ENCODE measurements around the gene ADNP. TPM values are rescaled to one million over a fixed set of nuclear protein-coding genes. Genes with fewer than 3 reads are reported as not detected.

The ADNP gene
- total RNA-seq, 1 experiment from 2014 or later = 27.5 TPM

GRCh38 chr20:50844430-50845100 is 86.7 kb downstream of the ADNP start:
- CTCF ChIA-PET = no interaction called here
- peak; percentile 92 for ATAC-seq

DNA sequence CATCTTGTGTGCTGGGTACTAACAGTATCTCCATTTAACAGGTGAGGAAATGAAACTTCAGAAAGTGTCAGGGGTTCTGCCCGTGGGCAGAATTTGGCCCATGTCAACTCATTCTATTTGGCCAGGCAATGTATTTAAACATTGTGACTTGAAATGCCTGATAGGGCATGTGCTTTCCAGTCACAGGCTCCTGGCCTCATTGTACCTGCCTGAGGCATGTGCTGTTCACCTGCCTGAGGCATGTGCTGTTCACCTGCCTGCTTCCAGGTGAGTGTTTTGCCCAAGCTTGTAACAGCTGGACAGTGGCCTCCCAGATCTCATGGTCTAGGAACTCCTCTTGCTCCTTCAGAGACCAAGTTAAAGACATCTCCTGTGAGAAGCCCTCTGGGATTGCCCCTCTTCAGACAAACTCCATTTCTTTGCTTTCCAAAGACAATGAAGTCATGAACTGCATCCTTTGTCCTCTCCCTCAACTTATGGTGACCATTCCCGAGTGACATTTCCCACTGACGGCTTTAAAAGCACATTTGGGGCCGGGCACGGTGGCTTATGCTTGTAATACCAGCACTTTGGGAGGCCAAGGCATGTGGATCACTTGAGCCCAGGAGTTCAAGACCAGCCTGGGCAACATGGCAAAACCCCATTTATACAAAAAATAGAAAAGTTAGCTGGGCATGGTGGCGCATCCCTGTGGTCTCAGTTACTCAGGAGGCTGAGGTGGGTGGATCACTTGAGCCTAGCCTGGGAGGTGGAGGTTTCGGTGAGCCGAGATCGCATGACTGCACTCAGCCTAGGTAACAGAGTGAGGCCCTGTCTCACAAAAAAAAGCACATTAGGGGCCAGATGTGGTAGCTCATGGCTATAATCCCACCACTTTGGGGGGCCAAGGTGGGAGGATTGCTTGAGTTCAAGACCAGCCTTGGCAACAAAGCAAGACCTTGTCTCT is 87.6 kb downstream of the ADNP start:
- Histone ChIP-seq H4K20me1 (ENCODE audit: low read length) (no peaks in the 10 kb centered on the region), H3K4me3 (ENCODE audit: low read length) (no peak overlapping the region), H3K27ac (ENCODE audit: low read length) (no peak overlapping the region), H2AFZ (ENCODE audit: low read length) (no peak overlapping the region), H3K27me3 (ENCODE audit: low read length) (no peaks in the 10 kb centered on the region), H3K4me1 (ENCODE audit: insufficient read depth, low read length) (peaks cover 9% of the 10 kb centered on the region), H3K4me2 (ENCODE audit: low read length) (no peak overlapping the region), H3K36me3 (ENCODE audit: low read depth, low read length) (no peaks in the 10 kb centered on the region), H3K79me2 (ENCODE audit: low read length) (no peaks in the 10 kb centered on the region), H3K9ac (ENCODE audit: low read length) (no peak overlapping the region), H3K9me2 (replicated peaks; ENCODE audit: low read length) (no peaks in the 10 kb centered on the region), H3F3A (ENCODE audit: low read length, unreplicated experiment) (no peaks in the 10 kb centered on the region), H3K9me3 (ENCODE audit: low read length) (no peaks in the 10 kb centered on the region)
- ATAC-seq (no peak), DNase-seq (no peak)
- intact Hi-C loops (cut with micrococcal nuclease) = no loop called here
- ChIA-PET CTCF (no interaction called here), POLR2A (ENCODE audit: unreplicated experiment) (no interaction called here)
- TF ChIP-seq EZH2phosphoT487 (IDR thresholded peaks at IDR 0.05; ENCODE audit: borderline replicate concordance, low read length) = no peak
- no TSS peak for BruUV-seq (replicated peaks)

More at GRCh38 chr20:50844430-50845100, 86.7 kb downstream of the ADNP start:
- H3K4me2 ChIP-seq (ENCODE audit: low read length) = no peak overlapping the region; the same call in 1 of the 2 replicates
- TF ChIP-seq, protein P1, sequence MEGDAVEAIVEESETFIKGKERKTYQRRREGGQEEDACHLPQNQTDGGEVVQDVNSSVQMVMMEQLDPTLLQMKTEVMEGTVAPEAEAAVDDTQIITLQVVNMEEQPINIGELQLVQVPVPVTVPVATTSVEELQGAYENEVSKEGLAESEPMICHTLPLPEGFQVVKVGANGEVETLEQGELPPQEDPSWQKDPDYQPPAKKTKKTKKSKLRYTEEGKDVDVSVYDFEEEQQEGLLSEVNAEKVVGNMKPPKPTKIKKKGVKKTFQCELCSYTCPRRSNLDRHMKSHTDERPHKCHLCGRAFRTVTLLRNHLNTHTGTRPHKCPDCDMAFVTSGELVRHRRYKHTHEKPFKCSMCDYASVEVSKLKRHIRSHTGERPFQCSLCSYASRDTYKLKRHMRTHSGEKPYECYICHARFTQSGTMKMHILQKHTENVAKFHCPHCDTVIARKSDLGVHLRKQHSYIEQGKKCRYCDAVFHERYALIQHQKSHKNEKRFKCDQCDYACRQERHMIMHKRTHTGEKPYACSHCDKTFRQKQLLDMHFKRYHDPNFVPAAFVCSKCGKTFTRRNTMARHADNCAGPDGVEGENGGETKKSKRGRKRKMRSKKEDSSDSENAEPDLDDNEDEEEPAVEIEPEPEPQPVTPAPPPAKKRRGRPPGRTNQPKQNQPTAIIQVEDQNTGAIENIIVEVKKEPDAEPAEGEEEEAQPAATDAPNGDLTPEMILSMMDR (conservative IDR thresholded peaks at IDR 0.05; ENCODE audit: low read depth, low read length) = no peak
- TF ChIP-seq EZH2 (IDR thresholded peaks at IDR 0.05; ENCODE audit: low read length, unreplicated experiment) (no peak), EZH2phosphoT487 (IDR thresholded peaks at IDR 0.05; ENCODE audit: borderline replicate concordance, low read length) (no peak)
- POLR2A ChIA-PET (ENCODE audit: unreplicated experiment) = no interaction called here
- no peaks in the 10 kb centered on the region for H3F3A ChIP-seq (ENCODE audit: low read length, unreplicated experiment)
- no peak overlapping the region for H2AFZ ChIP-seq (ENCODE audit: low read length)
- intact Hi-C loops (cut with micrococcal nuclease) = no loop called here
- H3K36me3 ChIP-seq (ENCODE audit: low read depth, low read length) = no peaks in the 10 kb centered on the region
- peak; percentile 74 for DNase-seq
- no peak overlapping the region for H3K27ac ChIP-seq (ENCODE audit: low read length)
- no TSS peak for BruUV-seq (replicated peaks)
- H3K27me3 ChIP-seq (ENCODE audit: low read length) = no peaks in the 10 kb centered on the region
- no peaks in the 10 kb centered on the region for H3K9me2 ChIP-seq (replicated peaks; ENCODE audit: low read length)
- H3K9me3 ChIP-seq (ENCODE audit: low read length) = no peaks in the 10 kb centered on the region
- H4K20me1 ChIP-seq (ENCODE audit: low read length) = no peaks in the 10 kb centered on the region
- no peaks in the 10 kb centered on the region for H3K79me2 ChIP-seq (ENCODE audit: low read length)
- H3K9ac ChIP-seq (ENCODE audit: low read length) = no peak overlapping the region
- H3K4me1 ChIP-seq (ENCODE audit: insufficient read depth, low read length) = peaks cover 9% of the 10 kb centered on the region
- no peak overlapping the region for H3K4me3 ChIP-seq (ENCODE audit: low read length)

DNA sequence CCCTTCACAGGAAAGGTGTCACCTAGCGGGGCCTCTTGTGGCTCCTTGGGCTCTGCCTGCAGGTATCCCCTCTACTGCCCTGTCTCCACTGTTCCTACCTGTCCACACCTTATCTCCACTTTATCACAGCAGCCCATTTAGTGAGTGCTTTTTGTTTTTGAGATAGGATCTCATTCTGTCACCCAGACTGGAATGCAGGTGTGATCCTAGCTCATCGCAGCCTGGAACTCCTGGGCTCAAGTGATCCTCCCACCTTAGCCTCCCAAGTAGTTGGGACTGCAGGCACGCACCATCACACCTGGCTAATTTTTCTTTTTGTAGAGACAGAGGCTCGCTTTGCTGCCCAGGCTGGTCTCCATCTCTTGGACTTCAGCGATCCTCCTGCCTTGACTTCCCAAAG is 88.4 kb downstream of the ADNP start:
- TF ChIP-seq EZH2phosphoT487 (IDR thresholded peaks at IDR 0.05; ENCODE audit: borderline replicate concordance, low read length) = no peak
- ATAC-seq (no peak), DNase-seq (no peak)
- ChIA-PET POLR2A (ENCODE audit: unreplicated experiment) (no interaction called here), CTCF (no interaction called here)
- Histone ChIP-seq H4K20me1 (ENCODE audit: low read length) (no peaks in the 10 kb centered on the region), H3K4me1 (ENCODE audit: insufficient read depth, low read length) (peaks cover 9% of the 10 kb centered on the region), H3K36me3 (ENCODE audit: low read depth, low read length) (no peaks in the 10 kb centered on the region), H3K9ac (ENCODE audit: low read length) (no peak overlapping the region), H3K4me3 (ENCODE audit: low read length) (no peak overlapping the region), H3F3A (ENCODE audit: low read length, unreplicated experiment) (no peaks in the 10 kb centered on the region), H3K9me2 (replicated peaks; ENCODE audit: low read length) (no peaks in the 10 kb centered on the region), H2AFZ (ENCODE audit: low read length) (no peak overlapping the region), H3K9me3 (ENCODE audit: low read length) (no peaks in the 10 kb centered on the region), H3K79me2 (ENCODE audit: low read length) (no peaks in the 10 kb centered on the region), H3K4me2 (ENCODE audit: low read length) (no peak overlapping the region), H3K27me3 (ENCODE audit: low read length) (no peaks in the 10 kb centered on the region), H3K27ac (ENCODE audit: low read length) (no peak overlapping the region)
- BruUV-seq (replicated peaks) = no TSS peak
- intact Hi-C loops (cut with micrococcal nuclease) = no loop called here

Other genes with a start within 250 kb of the ADNP start
- gene RIPOR3, start 239.9 kb downstream of the ADNP start, total RNA-seq (2014; rRNA removed) = 0.04 TPM in 1 of 2 replicates, not detected in the other
- 3.7 and 4.3 TPM in 2 replicates for gene PARD6B, start 199.9 kb downstream of the ADNP start, total RNA-seq (2014; rRNA removed)
- gene BCAS4, start 136.4 kb downstream of the ADNP start, total RNA-seq (2014; rRNA removed) = 49.9 and 56.9 TPM in 2 replicates
- gene DPM1, start 27.1 kb upstream of the ADNP start, total RNA-seq (2014; rRNA removed) = 70.7 and 87.0 TPM in 2 replicates
- 11.3 and 13.4 TPM in 2 replicates for gene MOCS3, start 27.4 kb upstream of the ADNP start, total RNA-seq (2014; rRNA removed)
- 61.5 and 74.1 TPM in 2 replicates for gene KCNG1, start 91.7 kb upstream of the ADNP start, total RNA-seq (2014; rRNA removed)